SK-N-SH (cell line): Measurements from ENCODE around the gene THEMIS. TPM values are rescaled to one million over a fixed set of nuclear protein-coding genes. Genes with fewer than 3 reads are reported as not detected.
"Not testable (repeated sequence)": the region's sequence is repeated elsewhere in the genome, so short reads cannot be mapped to it uniquely, and the experiment has no call there.

Experiments used
- CTCF ChIA-PET: fragments of 300-600, 350-600 bp; formaldehyde crosslinking; extraction: SDS; loops from one replicate; lab custom pipeline; 2021; lab: Yijun Ruan, JAX
- POLR2A ChIA-PET: fragments of 350-600 bp; sonication (Branson Sonifier 250); formaldehyde crosslinking; extraction: SDS; loops from one replicate; lab custom pipeline; 2020; ENCODE audit warnings: antibody characterized with exemption, inconsistent platforms; lab: Yijun Ruan, JAX
- DNase-seq: peaks from one replicate; pipeline ENCODE4 v3.0.0; 2012
- H2AFZ ChIP-seq: fragments of 200-600 bp; sonication (generic); 2 replicates; pipeline ENCODE4 v1.8.1; 2016; ENCODE audit warnings: antibody characterized with exemption, mild to moderate bottlenecking, low read depth
- H3F3A ChIP-seq: fragments of 200-600 bp; sonication (generic); replicated peaks from 2 replicates; pipeline ENCODE3; 2016; ENCODE audit warnings: antibody characterized with exemption, mild to moderate bottlenecking; ENCODE audit not compliant: insufficient read depth
- H3K27ac ChIP-seq, 2 experiments: fragments of 200-500 bp in 1 of 2; fragments of 200-600 bp in 1 of 2; sonication (Bioruptor generic) in 1 of 2; sonication (generic), shearing (Covaris generic) in 1 of 2; 2 replicates each; pipeline versions ENCODE4 v1.5.1 to v1.6.1; 2014 to 2016; ENCODE audit warnings: low read depth in 2 of 2, inconsistent platforms in 1 of 2, low read length in 1 of 2, mild to moderate bottlenecking in 1 of 2, mixed read lengths in 1 of 2
- H3K27me3 ChIP-seq: fragments of 200-600 bp; sonication (generic), shearing (Covaris generic); 2 replicates; pipeline ENCODE4 v1.6.1; 2016; ENCODE audit warnings: mixed run types; ENCODE audit not compliant: insufficient read depth
- H3K36me3 ChIP-seq, 2 experiments: fragments of 200-500 bp in 1 of 2; fragments of 200-600 bp in 1 of 2; sonication (Bioruptor generic) in 1 of 2; sonication (generic) in 1 of 2; replicated peaks in 1 of 2; 2 replicates each; pipeline versions ENCODE3 to v1.5.1; 2014 to 2016; ENCODE audit warnings: low read length in 1 of 2, mild to moderate bottlenecking in 1 of 2; ENCODE audit not compliant: insufficient read depth in 2 of 2, control insufficient read depth in 1 of 2
- H3K4me1 ChIP-seq, 2 experiments: fragments of 200-500 bp in 1 of 2; fragments of 200-600 bp in 1 of 2; sonication (Bioruptor generic) in 1 of 2; sonication (generic), shearing (Covaris generic) in 1 of 2; 2 replicates each; pipeline versions ENCODE4 v1.5.1 to v1.6.1; 2014 to 2016; ENCODE audit warnings: low read depth in 1 of 2, low read length in 1 of 2, mixed run types in 1 of 2; ENCODE audit not compliant: insufficient read depth in 2 of 2, control insufficient read depth in 1 of 2
- H3K4me2 ChIP-seq: fragments of 200-600 bp; sonication (generic), shearing (Covaris generic); 2 replicates; pipeline ENCODE4 v1.6.1; 2017; ENCODE audit warnings: mixed run types
- H3K4me3 ChIP-seq, 2 experiments: fragments of 200-500 bp in 1 of 2; fragments of 200-600 bp in 1 of 2; sonication (Bioruptor generic) in 1 of 2; sonication (generic), shearing (Covaris generic) in 1 of 2; 2 replicates each; pipeline versions ENCODE4 v1.5.1 to v1.8.1; 2014 to 2016; ENCODE audit warnings: low read depth in 2 of 2, inconsistent platforms in 1 of 2, low read length in 1 of 2, mild to moderate bottlenecking in 1 of 2, mixed read lengths in 1 of 2, moderate library complexity in 1 of 2
- H3K79me2 ChIP-seq: fragments of 200-600 bp; sonication (generic); 2 replicates; pipeline ENCODE4 v1.8.1; 2017; ENCODE audit warnings: mild to moderate bottlenecking; ENCODE audit not compliant: insufficient read depth
- H3K9ac ChIP-seq: fragments of 200-600 bp; sonication (generic); 2 replicates; pipeline ENCODE4 v1.6.1; 2017; ENCODE audit warnings: mixed run types
- H3K9me2 ChIP-seq: fragments of 200-600 bp; sonication (generic); 2 replicates; pipeline ENCODE4 v1.6.1; 2017; ENCODE audit warnings: mixed run types
- H3K9me3 ChIP-seq: fragments of 200-600 bp; sonication (generic); 2 replicates; pipeline ENCODE4 v1.6.1; 2017; ENCODE audit warnings: mixed run types, mild to moderate bottlenecking, moderate library complexity
- H4K20me1 ChIP-seq: fragments of 200-600 bp; sonication (generic); 2 replicates; pipeline ENCODE4 v1.6.1; 2017; ENCODE audit warnings: mild to moderate bottlenecking, mixed run types; ENCODE audit not compliant: insufficient read depth
- CHD2 ChIP-seq: fragments of 150-350 bp; IDR thresholded peaks from 2 replicates; pipeline ENCODE4 v1.6.1; 2018; ENCODE audit warnings: low read length; ENCODE audit not compliant: partially characterized antibody
- EZH2phosphoT487 ChIP-seq: fragments of 200-600 bp; sonication (generic); IDR thresholded peaks from 2 replicates; pipeline ENCODE4 v1.6.1; 2017; ENCODE audit warnings: low read depth, mixed run types, mild to moderate bottlenecking, antibody characterized with exemption, moderate library complexity, borderline replicate concordance
- FOXM1 ChIP-seq: IDR thresholded peaks from 2 replicates; pipeline ENCODE4 v1.4.0; 2012; ENCODE audit warnings: low read depth, mild to moderate bottlenecking
- NFIC ChIP-seq: IDR thresholded peaks from 2 replicates; pipeline ENCODE4 v1.4.0; 2012; ENCODE audit warnings: borderline replicate concordance
- POLR2AphosphoS5 ChIP-seq: IDR thresholded peaks from 2 replicates; pipeline ENCODE4 v1.6.1; 2012; ENCODE audit warnings: low read depth, low read length
- RCOR1 ChIP-seq: fragments of 150-350 bp; IDR thresholded peaks from 2 replicates; pipeline ENCODE4 v1.6.1; 2017; ENCODE audit warnings: antibody characterized with exemption, low read length
- RXRA ChIP-seq: IDR thresholded peaks from 2 replicates; pipeline ENCODE4 v1.4.0; 2012; ENCODE audit warnings: low read depth, mild to moderate bottlenecking, borderline replicate concordance
- SIN3A ChIP-seq: IDR thresholded peaks from 2 replicates; pipeline ENCODE4 v1.6.1; 2012; ENCODE audit warnings: low read depth, mild to moderate bottlenecking, low read length, moderate library complexity, borderline replicate concordance
- SMC3 ChIP-seq: IDR thresholded peaks from 2 replicates; pipeline ENCODE4 v1.6.1; 2012; ENCODE audit warnings: low read depth, low read length, improper control_type of control experiment
- TCF12 ChIP-seq: IDR thresholded peaks from 2 replicates; pipeline ENCODE4 v1.4.0; 2012
- TEAD4 ChIP-seq: IDR thresholded peaks from 2 replicates; pipeline ENCODE4 v1.4.0; 2012; ENCODE audit warnings: mild to moderate bottlenecking, borderline replicate concordance; ENCODE audit not compliant: insufficient read depth
- polyA plus RNA-seq, 3 experiments: library from polyadenylated mRNA; depleted of rRNA; stranded (reverse); fragments of >200 nt; gene quantifications; 2 replicates each; pipeline ENCODE4 v1.2.3, GENCODE V29; 2012
- TF ChIP-seq, protein P1 (sequence below): fragments of 150-350 bp; IDR thresholded peaks from 2 replicates; pipeline ENCODE4 v1.6.1; 2016; ENCODE audit warnings: mild to moderate bottlenecking, low read depth, low read length
- TF ChIP-seq, protein P2 (sequence below): IDR thresholded peaks from 2 replicates; pipeline ENCODE4 v1.6.1; 2012; ENCODE audit warnings: mild to moderate bottlenecking, low read depth, low read length, moderate library complexity

Gene THEMIS
- polyA plus RNA-seq, 1 of the 3 experiments (the other 2 are of a cell fraction), result not detected

DNA sequence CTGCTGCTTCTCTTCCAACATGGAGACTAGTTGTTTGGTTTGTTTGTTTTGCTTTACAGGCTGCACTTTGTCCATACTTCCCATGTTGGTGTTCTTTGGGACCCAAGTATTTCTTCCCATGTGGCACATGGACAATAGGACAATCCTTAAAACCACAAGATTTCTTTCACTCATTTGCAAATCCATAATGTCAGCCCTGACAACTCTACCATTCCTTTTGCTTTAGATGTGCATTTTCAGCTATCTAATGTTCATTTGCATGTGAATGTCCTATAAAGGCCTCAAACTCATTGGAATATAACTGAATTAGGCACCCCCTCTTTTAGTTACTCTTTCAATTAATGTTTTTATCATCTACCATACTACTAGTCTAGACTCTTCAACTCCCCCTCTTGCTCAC, 16.7 kb downstream of the THEMIS start:
- H3K27me3 ChIP-seq, result no peaks in the 10 kb centered on the region
- no peak overlapping the region for H3K9ac ChIP-seq
- no peak for DNase-seq
- no peak overlapping the region for H2AFZ ChIP-seq
- H3K4me3 ChIP-seq, result no peak overlapping the region
- ChIA-PET POLR2A (no interaction called here), CTCF (no interaction called here)
- H3K79me2 ChIP-seq, result no peaks in the 10 kb centered on the region
- no peaks in the 10 kb centered on the region for H3K36me3 ChIP-seq
- H4K20me1 ChIP-seq, result no peaks in the 10 kb centered on the region
- TF ChIP-seq RXRA (no peak), SIN3A (no peak), RCOR1 (no peak), TEAD4 (no peak), TCF12 (no peak), SMC3 (no peak), NFIC (no peak), CHD2 (no peak), EZH2phosphoT487 (no peak), FOXM1 (no peak), POLR2AphosphoS5 (no peak)
- TF ChIP-seq, protein P1, sequence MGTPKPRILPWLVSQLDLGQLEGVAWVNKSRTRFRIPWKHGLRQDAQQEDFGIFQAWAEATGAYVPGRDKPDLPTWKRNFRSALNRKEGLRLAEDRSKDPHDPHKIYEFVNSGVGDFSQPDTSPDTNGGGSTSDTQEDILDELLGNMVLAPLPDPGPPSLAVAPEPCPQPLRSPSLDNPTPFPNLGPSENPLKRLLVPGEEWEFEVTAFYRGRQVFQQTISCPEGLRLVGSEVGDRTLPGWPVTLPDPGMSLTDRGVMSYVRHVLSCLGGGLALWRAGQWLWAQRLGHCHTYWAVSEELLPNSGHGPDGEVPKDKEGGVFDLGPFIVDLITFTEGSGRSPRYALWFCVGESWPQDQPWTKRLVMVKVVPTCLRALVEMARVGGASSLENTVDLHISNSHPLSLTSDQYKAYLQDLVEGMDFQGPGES, result no peak
- TF ChIP-seq, protein P2, sequence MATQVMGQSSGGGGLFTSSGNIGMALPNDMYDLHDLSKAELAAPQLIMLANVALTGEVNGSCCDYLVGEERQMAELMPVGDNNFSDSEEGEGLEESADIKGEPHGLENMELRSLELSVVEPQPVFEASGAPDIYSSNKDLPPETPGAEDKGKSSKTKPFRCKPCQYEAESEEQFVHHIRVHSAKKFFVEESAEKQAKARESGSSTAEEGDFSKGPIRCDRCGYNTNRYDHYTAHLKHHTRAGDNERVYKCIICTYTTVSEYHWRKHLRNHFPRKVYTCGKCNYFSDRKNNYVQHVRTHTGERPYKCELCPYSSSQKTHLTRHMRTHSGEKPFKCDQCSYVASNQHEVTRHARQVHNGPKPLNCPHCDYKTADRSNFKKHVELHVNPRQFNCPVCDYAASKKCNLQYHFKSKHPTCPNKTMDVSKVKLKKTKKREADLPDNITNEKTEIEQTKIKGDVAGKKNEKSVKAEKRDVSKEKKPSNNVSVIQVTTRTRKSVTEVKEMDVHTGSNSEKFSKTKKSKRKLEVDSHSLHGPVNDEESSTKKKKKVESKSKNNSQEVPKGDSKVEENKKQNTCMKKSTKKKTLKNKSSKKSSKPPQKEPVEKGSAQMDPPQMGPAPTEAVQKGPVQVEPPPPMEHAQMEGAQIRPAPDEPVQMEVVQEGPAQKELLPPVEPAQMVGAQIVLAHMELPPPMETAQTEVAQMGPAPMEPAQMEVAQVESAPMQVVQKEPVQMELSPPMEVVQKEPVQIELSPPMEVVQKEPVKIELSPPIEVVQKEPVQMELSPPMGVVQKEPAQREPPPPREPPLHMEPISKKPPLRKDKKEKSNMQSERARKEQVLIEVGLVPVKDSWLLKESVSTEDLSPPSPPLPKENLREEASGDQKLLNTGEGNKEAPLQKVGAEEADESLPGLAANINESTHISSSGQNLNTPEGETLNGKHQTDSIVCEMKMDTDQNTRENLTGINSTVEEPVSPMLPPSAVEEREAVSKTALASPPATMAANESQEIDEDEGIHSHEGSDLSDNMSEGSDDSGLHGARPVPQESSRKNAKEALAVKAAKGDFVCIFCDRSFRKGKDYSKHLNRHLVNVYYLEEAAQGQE, result no peak
- H3K4me2 ChIP-seq, result no peak overlapping the region
- no peaks in the 10 kb centered on the region for H3K4me1 ChIP-seq
- no peaks in the 10 kb centered on the region for H3K9me2 ChIP-seq
- no peaks in the 10 kb centered on the region for H3F3A ChIP-seq
- no peak overlapping the region for H3K27ac ChIP-seq
- H3K9me3 ChIP-seq, result 0 out of 2 replicates have a peak, but pooled peaks cover 4% of the 10 kb centered on the region

DNA sequence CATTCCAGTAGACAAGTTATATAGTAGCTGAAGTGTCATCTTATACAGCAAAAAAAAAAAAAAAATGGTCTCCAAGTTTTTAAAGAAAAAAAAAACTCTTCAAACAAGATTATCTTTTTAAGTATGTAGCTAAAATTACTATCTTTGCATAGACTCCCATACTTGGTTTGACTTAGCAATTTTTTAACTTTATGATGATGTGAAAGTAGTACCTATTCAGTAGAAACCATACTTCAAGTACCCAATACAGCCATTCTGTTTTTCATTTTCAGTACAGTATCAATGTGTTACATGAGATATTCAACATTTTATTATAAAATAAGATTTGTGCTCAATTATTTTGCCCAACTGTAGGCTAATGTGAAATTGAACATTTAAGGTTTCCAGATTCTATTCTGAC, 18.9 kb downstream of the THEMIS start:
- H3K4me1 ChIP-seq, H3K27me3 ChIP-seq, H4K20me1 ChIP-seq, H2AFZ ChIP-seq, H3K9me3 ChIP-seq, H3K27ac ChIP-seq, H3K36me3 ChIP-seq, DNase-seq, H3K4me2 ChIP-seq, H3K79me2 ChIP-seq, H3F3A ChIP-seq, CTCF ChIA-PET, H3K9ac ChIP-seq, H3K4me3 ChIP-seq, POLR2A ChIA-PET, H3K9me2 ChIP-seq: not testable (repeated sequence)
